ENCODE measurements around the gene RNGTT.
A peak's percentile ranks its signal among the peaks of the same experiment; 100 is the strongest.

Gene RNGTT

GRCh38 chr6:88614316-88614877 lies 349.0 kb downstream of the RNGTT start:
- no peak for TF ChIP-seq POLR2A (IDR thresholded peaks at IDR 0.05; ENCODE audit: extremely low read depth, insufficient read length)
- no peak for TF ChIP-seq MAX (IDR thresholded peaks at IDR 0.05; ENCODE audit: low read depth, low read length)
- TF ChIP-seq MYC (IDR thresholded peaks at IDR 0.05; ENCODE audit: low read depth, low read length), result no peak
- TF ChIP-seq CTCF (IDR thresholded peaks at IDR 0.05; ENCODE audit: low read depth, low read length), result no peak
- H3K4me3 ChIP-seq (ENCODE audit: low read depth, low read length), result no peak overlapping the region

GRCh38 chr6:88612631-88613030 lies 350.8 kb downstream of the RNGTT start:
- DNase-seq (ENCODE audit: low read depth), result no peak
- H3K4me3 ChIP-seq (ENCODE audit: low read depth, low read length), result no peak overlapping the region
- no peak for TF ChIP-seq MAX (IDR thresholded peaks at IDR 0.05; ENCODE audit: low read depth, low read length)
- no peak for TF ChIP-seq POLR2A (IDR thresholded peaks at IDR 0.05; ENCODE audit: extremely low read depth, insufficient read length)
- no peak for TF ChIP-seq CTCF (IDR thresholded peaks at IDR 0.05; ENCODE audit: low read depth, low read length)
- no peak for TF ChIP-seq MYC (IDR thresholded peaks at IDR 0.05; ENCODE audit: low read depth, low read length)

More at GRCh38 chr6:88614316-88614877, 349.0 kb downstream of the RNGTT start:
- no peak for DNase-seq (ENCODE audit: low read depth)

- no peak overlapping the region for H3K4me3 ChIP-seq (ENCODE audit: low read depth, low read length)
- TF ChIP-seq MYC (IDR thresholded peaks at IDR 0.05; ENCODE audit: low read depth, low read length), result no peak
- no peak for TF ChIP-seq CTCF (IDR thresholded peaks at IDR 0.05; ENCODE audit: low read depth, low read length)
- TF ChIP-seq POLR2A (IDR thresholded peaks at IDR 0.05; ENCODE audit: extremely low read depth, insufficient read length), result no peak
- no peak for TF ChIP-seq MAX (IDR thresholded peaks at IDR 0.05; ENCODE audit: low read depth, low read length)
- DNase-seq (ENCODE audit: low read depth), result no peak
These were observed 351.7 kb downstream of the RNGTT start for GRCh38 chr6:88611721-88612120.

- no peak for DNase-seq (ENCODE audit: low read depth)
- TF ChIP-seq MYC (IDR thresholded peaks at IDR 0.05; ENCODE audit: low read depth, low read length), result no peak
- no peak for TF ChIP-seq POLR2A (IDR thresholded peaks at IDR 0.05; ENCODE audit: extremely low read depth, insufficient read length)
- no peak for TF ChIP-seq MAX (IDR thresholded peaks at IDR 0.05; ENCODE audit: low read depth, low read length)
- TF ChIP-seq CTCF (IDR thresholded peaks at IDR 0.05; ENCODE audit: low read depth, low read length), result no peak
- no peak overlapping the region for H3K4me3 ChIP-seq (ENCODE audit: low read depth, low read length)
These were observed 353.4 kb downstream of the RNGTT start for GRCh38 chr6:88609983-88610382.

- DNase-seq (ENCODE audit: low read depth), result no peak
- no peak for TF ChIP-seq MYC (IDR thresholded peaks at IDR 0.05; ENCODE audit: low read depth, low read length)
- TF ChIP-seq CTCF (IDR thresholded peaks at IDR 0.05; ENCODE audit: low read depth, low read length), result no peak
- H3K4me3 ChIP-seq (ENCODE audit: low read depth, low read length), result no peak overlapping the region
These were observed 358.1 kb downstream of the RNGTT start for GRCh38 chr6:88605271-88605670.

GRCh38 chr6:88599571-88599970 lies 363.8 kb downstream of the RNGTT start:
- peak; percentile 7 for DNase-seq (ENCODE audit: low read depth)
- TF ChIP-seq CTCF (IDR thresholded peaks at IDR 0.05; ENCODE audit: low read depth, low read length) (no peak), MAX (IDR thresholded peaks at IDR 0.05; ENCODE audit: low read depth, low read length) (no peak), MYC (IDR thresholded peaks at IDR 0.05; ENCODE audit: low read depth, low read length) (no peak), POLR2A (IDR thresholded peaks at IDR 0.05; ENCODE audit: extremely low read depth, insufficient read length) (no peak)
- no peak overlapping the region for H3K4me3 ChIP-seq (ENCODE audit: low read depth, low read length)

All from NB4 (cell line).